Measurements from ENCODE around the gene FBXL14. TPM values are rescaled to one million over a fixed set of nuclear protein-coding genes. Genes with fewer than 3 reads are reported as not detected.

The FBXL14 gene
- polyA plus RNA-seq, 3 donors: 6.2 to 9.8 (median 7.2) TPM

GRCh38 chr12:1584326-1584725, 10.1 kb downstream of the FBXL14 start:
- Histone ChIP-seq H3K4me3 (replicated peaks in 1 of 3; ENCODE audit: low read depth in 2 of 3, low read length in 3 of 3) (no peak overlapping the region), H3K27me3 (ENCODE audit: control insufficient read depth in 2 of 2, insufficient read depth in 2 of 2, low read length in 2 of 2) (no peaks in the 10 kb centered on the region), H2AFZ (ENCODE audit: insufficient read depth, low read depth, low read length, poor library complexity, severe bottlenecking) (no peak overlapping the region), H3K79me2 (ENCODE audit: insufficient read depth, low read length) (peaks cover 1% of the 10 kb centered on the region), H3K4me2 (replicated peaks; ENCODE audit: extremely low read depth, low read length, poor library complexity, severe bottlenecking) (no peak overlapping the region), H3K4me1 (ENCODE audit: control insufficient read depth in 1 of 2, insufficient read depth in 2 of 2, low read length in 2 of 2) (peaks cover 4 to 8% of the 10 kb centered on the region in 2 donors), H3K36me3 (replicated peaks in 1 of 2; ENCODE audit: control insufficient read depth in 1 of 2, insufficient read depth in 2 of 2, low read length in 2 of 2) (peaks cover 0 to 19% of the 10 kb centered on the region in 2 donors), H3K9me3 (replicated peaks in 1 of 2; ENCODE audit: control insufficient read depth in 1 of 2, insufficient read depth in 1 of 2, low read length in 2 of 2) (no peaks in the 10 kb centered on the region), H3K9ac (ENCODE audit: insufficient read depth, low read length, poor library complexity, severe bottlenecking) (no peak overlapping the region), H3K27ac (ENCODE audit: low read depth in 1 of 2, low read length in 2 of 2) (no peak overlapping the region), H4K20me1 (ENCODE audit: insufficient read depth, low read length) (peaks cover 16% of the 10 kb centered on the region)
- Mint-ChIP-seq H3K36me3 (peaks cover 16 to 26% of the 10 kb centered on the region in 2 donors), H3K4me3 (no peak overlapping the region), H3K27me3 (ENCODE audit: low read depth in 3 of 3) (peaks cover 0 to 3% (median 2%) of the 10 kb centered on the region in 3 donors), H3K4me1 (peaks cover 19% of the 10 kb centered on the region), H3K9me3 (peaks cover 0 to 2% (median 0%) of the 10 kb centered on the region in 7 donors), H3K27ac (peak overlapping the region in 1 of 7 donors; percentile 28)
- intact Hi-C loops (cut with micrococcal nuclease): loop anchor here (5.0 to 10.0 kb wide), 3 partner anchors 307 to 1020 kb away; no protein-coding TSS in a partner anchor
- TF ChIP-seq, protein P1, sequence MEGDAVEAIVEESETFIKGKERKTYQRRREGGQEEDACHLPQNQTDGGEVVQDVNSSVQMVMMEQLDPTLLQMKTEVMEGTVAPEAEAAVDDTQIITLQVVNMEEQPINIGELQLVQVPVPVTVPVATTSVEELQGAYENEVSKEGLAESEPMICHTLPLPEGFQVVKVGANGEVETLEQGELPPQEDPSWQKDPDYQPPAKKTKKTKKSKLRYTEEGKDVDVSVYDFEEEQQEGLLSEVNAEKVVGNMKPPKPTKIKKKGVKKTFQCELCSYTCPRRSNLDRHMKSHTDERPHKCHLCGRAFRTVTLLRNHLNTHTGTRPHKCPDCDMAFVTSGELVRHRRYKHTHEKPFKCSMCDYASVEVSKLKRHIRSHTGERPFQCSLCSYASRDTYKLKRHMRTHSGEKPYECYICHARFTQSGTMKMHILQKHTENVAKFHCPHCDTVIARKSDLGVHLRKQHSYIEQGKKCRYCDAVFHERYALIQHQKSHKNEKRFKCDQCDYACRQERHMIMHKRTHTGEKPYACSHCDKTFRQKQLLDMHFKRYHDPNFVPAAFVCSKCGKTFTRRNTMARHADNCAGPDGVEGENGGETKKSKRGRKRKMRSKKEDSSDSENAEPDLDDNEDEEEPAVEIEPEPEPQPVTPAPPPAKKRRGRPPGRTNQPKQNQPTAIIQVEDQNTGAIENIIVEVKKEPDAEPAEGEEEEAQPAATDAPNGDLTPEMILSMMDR (IDR thresholded peaks at IDR 0.05): no peak
- WGBS (ENCODE audit: insufficient coverage): 80% methylated on average over 1 of the region's 4 CpGs
- no peak for DNase-seq

DNA sequence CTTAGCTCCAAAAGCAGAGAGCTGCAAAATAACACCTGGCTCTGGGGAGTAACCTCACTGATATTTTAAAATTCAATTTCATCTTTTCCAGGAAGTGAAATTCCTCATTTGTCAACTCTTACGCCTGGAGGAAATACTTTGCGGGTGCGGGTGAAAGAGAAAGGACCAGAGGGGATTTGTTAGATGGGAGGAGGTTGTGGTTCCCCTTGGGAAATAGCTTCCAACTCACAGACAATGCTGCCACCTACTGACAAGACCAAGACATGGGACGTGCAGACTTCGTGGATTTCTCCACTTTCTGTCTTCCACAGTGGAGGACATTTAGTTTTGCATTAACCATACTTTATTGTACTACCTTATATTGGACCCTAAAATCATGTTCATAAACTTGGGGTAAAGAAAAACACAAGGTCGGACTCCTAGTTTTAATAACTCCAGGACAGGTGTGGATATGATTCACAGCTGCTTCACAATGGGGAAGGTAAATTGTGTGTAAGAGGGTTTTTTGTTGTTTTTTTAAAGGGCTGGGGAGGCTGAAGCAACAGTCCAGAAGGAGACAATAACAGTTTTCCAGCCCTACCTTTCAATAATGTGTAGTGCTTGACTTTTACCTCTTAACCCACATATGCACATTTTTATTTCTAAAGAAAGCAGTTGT, 10.8 kb downstream of the FBXL14 start:
- H2AFZ ChIP-seq (ENCODE audit: insufficient read depth, low read depth, low read length, poor library complexity, severe bottlenecking): no peak overlapping the region
- H3K27ac ChIP-seq (ENCODE audit: low read depth in 1 of 2, low read length in 2 of 2): no peak overlapping the region
- peaks cover 0 to 3% (median 2%) of the 10 kb centered on the region in 3 donors for H3K27me3 Mint-ChIP-seq (ENCODE audit: low read depth in 3 of 3)
- no peaks in the 10 kb centered on the region for H3K27me3 ChIP-seq (ENCODE audit: control insufficient read depth in 2 of 2, insufficient read depth in 2 of 2, low read length in 2 of 2)
- WGBS (ENCODE audit: insufficient coverage): no CpG with 5 or more reads among the region's 6 CpGs
- H3K9me3 Mint-ChIP-seq: peaks cover 0 to 2% (median 0%) of the 10 kb centered on the region in 7 donors
- DNase-seq: peak; percentile 70 to 82 (median 81)
- H3K79me2 ChIP-seq (ENCODE audit: insufficient read depth, low read length): no peaks in the 10 kb centered on the region
- peaks cover 17% of the 10 kb centered on the region for H3K4me1 Mint-ChIP-seq
- H4K20me1 ChIP-seq (ENCODE audit: insufficient read depth, low read length): peaks cover 11% of the 10 kb centered on the region
- H3K4me1 ChIP-seq (ENCODE audit: control insufficient read depth in 1 of 2, insufficient read depth in 2 of 2, low read length in 2 of 2): peaks cover 4 to 8% of the 10 kb centered on the region in 2 donors
- H3K4me3 ChIP-seq (replicated peaks in 1 of 3; ENCODE audit: low read depth in 2 of 3, low read length in 3 of 3): peak overlapping the region in 1 of 3 experiments; percentile 44
- H3K4me3 Mint-ChIP-seq: peak overlapping the region in 1 of 2 donors; percentile 76
- H3K9me3 ChIP-seq (replicated peaks in 1 of 2; ENCODE audit: control insufficient read depth in 1 of 2, insufficient read depth in 1 of 2, low read length in 2 of 2): no peaks in the 10 kb centered on the region
- H3K36me3 Mint-ChIP-seq: peaks cover 13 to 26% of the 10 kb centered on the region in 2 donors
- peak overlapping the region; percentile 31 for H3K4me2 ChIP-seq (replicated peaks; ENCODE audit: extremely low read depth, low read length, poor library complexity, severe bottlenecking)
- no peak overlapping the region for H3K9ac ChIP-seq (ENCODE audit: insufficient read depth, low read length, poor library complexity, severe bottlenecking)
- peaks cover 0 to 18% of the 10 kb centered on the region in 2 donors for H3K36me3 ChIP-seq (replicated peaks in 1 of 2; ENCODE audit: control insufficient read depth in 1 of 2, insufficient read depth in 2 of 2, low read length in 2 of 2)
- intact Hi-C loops (cut with micrococcal nuclease): loop anchor here (2.0 to 10.0 kb wide), 5 partner anchors 306 to 1019 kb away; no protein-coding TSS in a partner anchor
- H3K27ac Mint-ChIP-seq: no peak overlapping the region
- TF ChIP-seq, protein P1 (IDR thresholded peaks at IDR 0.05): peak; percentile 92

Measured in CD14-positive monocyte (primary cell).